Measurements from ENCODE around the gene CAPN6. TPM values are rescaled to one million over a fixed set of nuclear protein-coding genes. Genes with fewer than 3 reads are reported as not detected.

The CAPN6 gene
- total RNA-seq, 1 donor from 2014 or later, result not detected

GRCh38 chrX:111207851-111208250, 62.4 kb downstream of the CAPN6 start:
- DNase-seq (ENCODE audit: extremely low read depth, low read depth, low spot score), result no peak

DNA sequence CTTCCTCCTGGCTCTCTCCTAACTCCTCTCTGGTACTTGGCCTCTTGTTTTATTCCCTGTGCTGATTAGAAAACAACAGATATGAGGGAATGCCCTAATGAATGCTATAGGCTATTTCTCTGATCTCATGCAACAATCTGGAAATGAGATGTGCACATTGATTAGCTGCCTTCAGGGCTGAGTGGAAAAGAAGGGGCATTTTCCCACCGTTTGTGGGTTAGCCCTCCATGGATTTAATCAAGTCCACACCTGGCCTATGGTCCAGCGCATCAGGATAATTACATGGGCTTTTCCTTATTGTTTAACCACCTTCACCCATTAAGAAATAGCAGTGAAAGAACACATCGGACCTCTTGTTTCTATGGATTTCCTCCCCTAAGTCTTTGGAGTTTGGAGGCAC, 70.0 kb downstream of the CAPN6 start:
- DNase-seq (ENCODE audit: extremely low read depth, low read depth, low spot score), result no peak

DNA sequence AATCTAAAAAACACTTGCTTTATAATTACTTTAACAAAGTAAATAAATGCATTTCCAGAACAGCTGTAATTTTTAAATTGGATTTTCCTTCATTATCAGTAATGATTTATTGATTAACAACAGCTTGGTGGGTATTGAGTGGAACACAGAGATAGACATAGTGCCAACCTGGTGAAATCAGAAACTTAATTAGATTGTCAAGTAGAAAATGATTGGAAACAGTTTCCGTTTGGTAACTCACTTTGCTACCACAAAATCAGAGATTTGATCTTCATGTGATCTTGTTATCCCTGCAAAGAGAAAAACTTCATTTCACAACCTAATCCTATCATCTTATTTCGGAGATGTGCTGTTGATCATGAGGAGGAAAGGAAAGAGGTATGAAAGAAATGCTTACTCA, 70.8 kb downstream of the CAPN6 start:
- DNase-seq (ENCODE audit: extremely low read depth, low read depth, low spot score), result no peak

Other genes starting within 250 kb of the CAPN6 start
- gene PAK3, start 174.3 kb downstream of the CAPN6 start, total RNA-seq, result 0.53 and 1.3 TPM in 2 replicates
- not detected in 2 replicates for gene DCX, start 141.7 kb upstream of the CAPN6 start, total RNA-seq
- not detected in 2 replicates for gene SERTM2, start 241.2 kb upstream of the CAPN6 start, total RNA-seq

Measured in glomerular endothelial cell (primary cell).